ENCODE data around the gene MYOD1.

Gene MYOD1

DNA sequence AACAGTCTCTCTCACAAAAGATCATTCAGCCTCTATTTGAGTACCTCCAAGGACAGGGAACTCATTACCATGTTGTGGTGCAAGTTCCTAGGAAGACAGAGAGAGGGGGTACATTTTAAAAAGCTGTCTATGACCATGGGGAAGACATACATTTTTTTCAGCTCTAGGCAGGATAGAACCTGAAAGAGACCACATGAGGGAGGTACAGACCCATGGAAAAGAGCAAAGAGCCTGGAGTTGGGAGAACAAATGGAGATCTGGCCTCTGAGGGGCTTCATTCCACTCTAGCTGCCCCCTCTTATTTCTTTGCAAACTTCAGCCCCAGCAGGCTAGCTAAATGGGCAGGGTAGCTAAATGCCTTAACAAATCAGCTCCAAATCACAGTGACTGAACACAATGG, 51.5 kb downstream of the MYOD1 start:
- no peak for DNase-seq (ENCODE audit: low read depth, low spot score)

DNA sequence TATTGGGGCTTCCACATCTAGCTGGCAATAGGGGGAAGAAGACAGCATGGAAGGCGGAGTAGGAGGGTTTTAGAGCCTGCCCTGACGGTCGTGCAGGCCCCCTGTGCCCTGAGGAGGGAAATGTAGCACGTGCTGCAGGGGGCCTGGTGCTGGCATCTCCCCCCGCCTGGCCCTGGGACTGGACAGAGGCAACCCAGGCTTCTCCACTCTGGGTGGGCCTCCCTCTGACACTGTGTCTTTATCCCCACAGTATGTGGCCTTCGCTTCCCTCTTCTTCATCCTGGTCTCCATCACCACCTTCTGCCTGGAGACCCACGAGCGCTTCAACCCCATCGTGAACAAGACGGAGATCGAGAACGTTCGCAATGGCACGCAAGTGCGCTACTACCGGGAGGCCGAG, 52.0 kb downstream of the MYOD1 start:
- no peak for DNase-seq (ENCODE audit: low read depth, low spot score)
